ENCODE measurements around the gene PLB1.

PLB1 gene

DNA sequence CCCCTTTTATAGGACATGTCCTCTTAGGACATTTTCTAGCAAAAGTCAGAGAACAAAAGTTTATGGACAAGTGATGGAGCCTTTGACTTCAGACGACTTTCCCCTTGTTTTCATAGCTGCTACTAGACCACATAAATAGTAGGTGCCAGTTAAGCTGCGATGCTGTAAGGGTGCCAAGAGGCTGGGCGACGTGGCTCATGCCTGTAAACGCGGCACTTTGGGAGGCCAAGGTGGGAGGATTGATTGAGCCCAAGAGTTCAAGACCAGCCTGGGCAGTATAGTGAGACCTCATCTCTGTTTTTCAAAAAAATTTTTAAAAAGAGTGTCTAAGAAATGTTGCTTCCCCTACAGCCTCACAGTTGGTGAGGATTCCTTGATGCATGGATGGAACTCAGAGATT lies 2.2 kb upstream of the PLB1 start:
- H3K27ac ChIP-seq: no peak overlapping the region
- TF ChIP-seq, protein P1, sequence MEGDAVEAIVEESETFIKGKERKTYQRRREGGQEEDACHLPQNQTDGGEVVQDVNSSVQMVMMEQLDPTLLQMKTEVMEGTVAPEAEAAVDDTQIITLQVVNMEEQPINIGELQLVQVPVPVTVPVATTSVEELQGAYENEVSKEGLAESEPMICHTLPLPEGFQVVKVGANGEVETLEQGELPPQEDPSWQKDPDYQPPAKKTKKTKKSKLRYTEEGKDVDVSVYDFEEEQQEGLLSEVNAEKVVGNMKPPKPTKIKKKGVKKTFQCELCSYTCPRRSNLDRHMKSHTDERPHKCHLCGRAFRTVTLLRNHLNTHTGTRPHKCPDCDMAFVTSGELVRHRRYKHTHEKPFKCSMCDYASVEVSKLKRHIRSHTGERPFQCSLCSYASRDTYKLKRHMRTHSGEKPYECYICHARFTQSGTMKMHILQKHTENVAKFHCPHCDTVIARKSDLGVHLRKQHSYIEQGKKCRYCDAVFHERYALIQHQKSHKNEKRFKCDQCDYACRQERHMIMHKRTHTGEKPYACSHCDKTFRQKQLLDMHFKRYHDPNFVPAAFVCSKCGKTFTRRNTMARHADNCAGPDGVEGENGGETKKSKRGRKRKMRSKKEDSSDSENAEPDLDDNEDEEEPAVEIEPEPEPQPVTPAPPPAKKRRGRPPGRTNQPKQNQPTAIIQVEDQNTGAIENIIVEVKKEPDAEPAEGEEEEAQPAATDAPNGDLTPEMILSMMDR (conservative IDR thresholded peaks at IDR 0.05): no peak

DNA sequence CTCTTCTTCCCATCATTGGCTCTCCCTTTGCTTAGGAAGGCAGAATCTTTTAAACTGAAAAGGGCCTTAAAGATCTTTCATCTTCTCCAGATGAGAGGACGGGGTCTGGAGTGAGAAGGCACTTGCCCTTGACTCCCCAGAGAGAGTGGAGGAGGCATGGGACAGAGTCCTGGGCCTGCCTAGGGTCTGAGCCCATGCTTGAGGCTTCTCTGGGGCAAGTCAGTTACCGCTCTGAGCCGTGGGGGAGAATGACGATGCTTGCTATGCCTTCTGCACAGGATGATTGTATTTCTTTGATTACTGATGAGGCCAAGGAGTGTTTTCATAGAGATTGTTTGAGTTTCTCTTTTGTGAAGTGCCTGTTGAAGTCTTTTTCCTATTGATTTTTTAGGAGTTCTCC lies 921 bp downstream of the PLB1 start:
- TF ChIP-seq, protein P1 (conservative IDR thresholded peaks at IDR 0.05): no peak
- H3K27ac ChIP-seq: no peak overlapping the region

DNA sequence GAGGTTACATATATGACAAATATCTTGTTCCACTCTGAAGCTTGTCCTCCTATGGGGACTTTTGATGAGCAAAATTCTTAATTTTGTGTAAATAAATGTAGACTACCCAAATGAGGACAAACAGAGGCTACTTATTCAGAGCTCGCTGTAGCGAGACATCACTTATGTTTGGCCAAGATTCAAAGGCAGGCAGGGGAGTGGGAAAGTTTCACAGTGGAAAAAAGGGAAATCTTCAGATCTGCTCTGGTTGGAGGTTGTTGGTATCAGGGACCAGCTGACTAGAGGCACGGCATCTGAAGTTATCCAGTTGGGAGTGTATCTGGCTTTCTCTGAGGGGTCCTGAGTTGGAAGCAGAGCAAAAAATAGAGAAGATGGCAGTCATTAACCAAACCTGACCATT lies 1.3 kb downstream of the PLB1 start:
- H3K27ac ChIP-seq: no peak overlapping the region
- TF ChIP-seq, protein P1 (conservative IDR thresholded peaks at IDR 0.05): no peak

DNA sequence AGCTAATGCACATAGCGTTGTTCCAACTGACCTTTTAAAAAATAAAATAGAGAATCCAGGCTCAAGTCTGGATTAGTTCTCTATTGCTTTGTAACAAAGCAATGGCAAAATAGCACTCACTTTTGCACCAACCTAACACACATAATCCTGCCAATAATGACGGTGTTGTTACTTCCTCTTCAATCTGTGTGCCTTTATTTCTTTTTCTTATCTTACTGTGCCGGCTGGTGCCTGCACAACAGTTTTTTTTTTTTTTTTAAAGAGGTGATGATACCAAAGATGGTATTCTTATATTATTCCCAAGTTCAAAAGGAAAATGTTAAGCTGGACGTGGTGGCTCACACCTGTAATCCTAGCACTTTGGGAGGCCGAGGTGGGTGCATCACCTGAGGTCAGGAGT lies 3.4 kb downstream of the PLB1 start:
- TF ChIP-seq, protein P1 (conservative IDR thresholded peaks at IDR 0.05): no peak
- H3K27ac ChIP-seq: no peak overlapping the region

DNA sequence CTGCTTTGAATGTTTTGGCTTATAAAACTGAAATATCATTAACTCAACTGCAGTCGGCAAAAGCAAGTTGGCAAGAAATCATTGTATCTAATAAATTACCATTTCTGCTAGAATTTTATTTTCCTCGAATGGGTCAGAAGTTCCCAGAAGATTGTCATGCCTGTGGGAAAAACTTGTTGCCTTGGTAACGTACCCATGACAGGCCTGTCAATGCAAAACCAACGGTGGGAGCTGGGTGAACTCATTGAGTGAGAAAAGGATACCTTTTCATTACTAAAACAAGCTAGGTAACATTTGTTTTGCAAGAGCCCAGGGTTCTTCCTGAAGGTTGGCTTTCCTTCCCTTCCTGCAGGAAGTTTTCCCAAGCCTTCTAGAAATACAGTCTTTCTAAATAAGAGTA lies 9.5 kb downstream of the PLB1 start:
- TF ChIP-seq, protein P1 (conservative IDR thresholded peaks at IDR 0.05): no peak
- H3K27ac ChIP-seq: no peak overlapping the region

DNA sequence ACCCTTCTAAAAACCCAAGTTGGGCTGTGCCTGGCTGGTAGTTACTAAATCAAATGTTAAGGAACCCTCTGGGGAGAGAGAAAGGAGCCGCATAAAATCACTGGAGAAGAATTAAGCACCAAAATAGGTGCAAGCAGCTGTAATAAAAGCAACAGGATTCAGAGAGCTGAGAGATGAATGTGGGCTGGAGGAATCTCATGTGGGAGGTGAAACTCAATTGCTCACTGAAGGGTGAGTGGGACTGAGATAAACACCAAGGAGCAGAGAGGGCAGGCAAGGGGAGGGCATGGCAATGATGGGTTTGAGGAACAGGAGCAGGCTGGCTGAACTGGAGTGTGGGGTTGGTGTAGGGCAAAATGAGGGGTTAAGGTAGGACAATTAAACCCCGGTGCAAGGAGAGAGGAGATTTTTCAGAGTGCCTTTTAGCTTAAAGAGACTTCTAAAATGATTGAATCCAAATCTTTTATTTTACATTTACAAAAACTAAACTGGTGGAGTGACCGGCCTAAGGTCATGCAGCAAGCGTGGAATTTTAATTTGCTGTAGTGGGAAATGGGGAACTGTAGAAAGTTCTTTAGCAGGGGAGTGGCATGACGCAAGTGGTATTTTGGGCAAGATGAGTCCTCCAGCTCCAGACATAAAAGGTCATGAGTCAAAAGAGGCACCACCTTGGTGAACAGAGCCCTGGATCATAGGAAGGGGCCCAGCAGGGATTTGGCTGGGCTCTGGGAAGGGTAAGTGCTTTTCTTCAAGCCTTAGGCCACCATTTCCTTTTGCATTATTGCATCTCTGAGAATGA lies 10.5 kb downstream of the PLB1 start:
- H3K27ac ChIP-seq: no peak overlapping the region
- TF ChIP-seq, protein P1 (conservative IDR thresholded peaks at IDR 0.05): no peak

DNA sequence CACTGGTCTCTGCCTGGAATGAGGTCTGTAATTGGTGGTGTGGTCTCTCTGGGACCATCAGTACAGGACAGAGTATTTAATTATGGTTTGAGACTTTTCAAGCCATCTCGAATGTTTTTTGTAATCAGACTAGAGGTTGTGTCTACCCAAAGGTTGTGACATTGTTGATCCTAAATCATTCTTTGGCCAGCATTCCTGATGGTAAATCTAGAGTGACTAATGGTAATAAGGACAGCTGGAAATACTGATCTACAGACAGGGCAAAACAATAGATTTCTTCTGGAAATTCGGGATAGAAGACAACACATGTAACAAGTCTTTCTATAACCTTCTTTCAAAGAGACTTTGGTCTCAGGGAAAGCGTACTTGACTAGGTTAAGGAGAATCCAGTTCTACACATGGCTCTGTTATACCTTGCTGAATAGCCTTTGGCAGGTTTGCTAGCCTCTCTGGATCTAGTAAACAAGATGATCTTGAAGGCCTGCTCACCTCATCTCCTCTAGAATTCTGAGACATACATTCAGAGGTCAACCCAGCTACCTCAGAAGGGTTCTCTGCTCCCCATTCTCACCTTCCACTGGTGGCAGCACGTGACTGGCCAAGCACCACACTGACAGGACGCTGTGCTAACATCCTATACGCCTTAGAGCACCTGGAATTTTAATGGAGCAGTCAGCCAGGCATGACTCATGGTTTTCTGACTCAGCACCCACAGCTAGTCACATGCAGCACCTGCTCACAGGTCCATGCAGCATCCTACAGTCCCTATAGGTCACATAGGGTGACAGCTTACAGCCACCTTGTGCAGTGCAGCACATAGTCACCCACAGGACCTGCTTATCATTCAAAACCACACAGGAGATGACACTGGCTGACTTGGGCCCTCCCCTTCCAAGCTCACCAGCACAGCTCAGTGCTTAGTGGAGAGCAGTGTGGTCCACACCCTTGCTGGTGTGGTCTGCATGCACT lies 12.2 kb downstream of the PLB1 start:
- no peak overlapping the region for H3K27ac ChIP-seq
- TF ChIP-seq, protein P1 (conservative IDR thresholded peaks at IDR 0.05): no peak

Measured in VCaP (cell line).